GM18870 (cell line): ENCODE results near the gene SHISA9.

Experiments
- ATAC-seq: cut with Tn5 transposase; IDR thresholded peaks from one replicate; pipeline ENCODE4 v1.9.1; 2021; ENCODE audit warnings: moderate library complexity; ENCODE audit not compliant: unreplicated experiment

The SHISA9 gene

DNA sequence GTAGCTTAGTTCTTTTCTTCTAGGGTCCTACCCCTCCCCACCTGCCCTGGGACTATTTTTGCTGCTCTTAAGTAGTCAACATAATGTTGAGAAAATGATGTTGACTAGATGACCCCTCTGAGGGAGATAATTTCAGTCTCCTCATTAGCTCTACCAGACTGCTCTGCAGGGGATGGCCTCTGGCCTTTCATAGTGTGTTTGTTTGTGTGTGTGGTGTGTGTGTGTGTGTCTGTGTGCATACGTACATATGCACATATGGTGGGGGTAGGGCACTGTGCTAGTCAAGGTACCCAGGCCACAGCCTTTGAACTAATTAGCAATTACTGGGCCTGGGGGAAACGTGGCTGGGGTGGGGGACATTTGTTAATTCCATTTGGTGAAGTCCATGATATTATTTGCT is 254.0 kb downstream of the SHISA9 start:
- no peak for ATAC-seq

DNA sequence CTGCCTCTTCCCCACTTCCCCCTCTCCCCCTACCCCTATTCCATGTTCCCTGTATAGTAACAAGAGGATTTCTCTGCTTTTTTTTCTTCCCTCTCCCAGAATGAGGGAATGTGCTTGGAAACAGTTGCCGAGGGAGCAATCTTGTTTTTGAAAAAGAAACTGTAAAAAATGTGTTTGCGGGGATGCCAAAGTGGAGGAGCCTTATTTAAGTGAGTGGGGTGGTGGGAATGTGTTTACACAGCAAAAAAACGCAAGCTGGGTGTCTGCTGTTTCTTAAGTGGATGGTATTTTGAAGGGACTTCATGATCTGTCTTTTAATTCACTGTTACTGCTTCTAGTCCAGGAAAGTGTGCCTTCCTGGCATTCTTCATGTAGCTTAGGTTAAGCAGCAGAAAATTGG is 254.4 kb downstream of the SHISA9 start:
- no peak for ATAC-seq

DNA sequence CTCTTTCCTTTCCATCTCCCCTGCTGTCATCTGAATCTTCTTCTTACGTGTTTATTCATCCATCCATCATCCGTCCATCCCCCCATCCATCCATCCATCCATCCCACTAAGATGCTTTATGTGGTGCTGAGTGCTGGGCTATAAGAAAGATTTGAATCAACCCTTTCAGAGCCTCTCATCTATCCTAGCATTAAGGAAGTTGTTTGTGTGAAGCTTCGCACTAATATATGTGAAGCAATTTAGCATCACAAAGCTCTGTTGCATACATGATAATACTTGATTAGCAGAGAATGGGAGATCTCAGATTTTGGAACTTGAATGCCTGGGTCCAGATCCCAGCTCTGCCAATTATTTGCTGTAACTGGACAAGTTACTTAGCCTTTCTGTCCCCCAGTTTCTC is 255.7 kb downstream of the SHISA9 start:
- no peak for ATAC-seq

DNA sequence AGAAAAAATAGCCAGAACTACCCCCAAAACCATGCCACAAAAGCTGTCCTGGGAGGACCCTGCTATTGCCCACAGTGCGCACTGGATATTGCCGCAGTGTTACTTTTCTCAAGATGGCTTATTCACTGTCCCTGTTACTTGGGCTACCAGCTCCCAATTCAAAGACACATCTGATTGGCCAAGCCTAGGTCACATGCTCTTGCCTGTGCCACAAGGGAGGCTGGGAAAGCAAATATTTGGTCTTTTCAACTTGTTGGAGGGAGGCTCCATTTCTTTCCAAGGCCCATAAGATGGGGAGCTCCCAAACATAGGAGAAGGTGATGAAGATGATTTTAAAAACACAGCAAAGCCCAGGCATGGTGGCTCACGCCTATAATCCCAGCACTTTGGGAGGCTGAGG is 257.0 kb downstream of the SHISA9 start:
- no peak for ATAC-seq

DNA sequence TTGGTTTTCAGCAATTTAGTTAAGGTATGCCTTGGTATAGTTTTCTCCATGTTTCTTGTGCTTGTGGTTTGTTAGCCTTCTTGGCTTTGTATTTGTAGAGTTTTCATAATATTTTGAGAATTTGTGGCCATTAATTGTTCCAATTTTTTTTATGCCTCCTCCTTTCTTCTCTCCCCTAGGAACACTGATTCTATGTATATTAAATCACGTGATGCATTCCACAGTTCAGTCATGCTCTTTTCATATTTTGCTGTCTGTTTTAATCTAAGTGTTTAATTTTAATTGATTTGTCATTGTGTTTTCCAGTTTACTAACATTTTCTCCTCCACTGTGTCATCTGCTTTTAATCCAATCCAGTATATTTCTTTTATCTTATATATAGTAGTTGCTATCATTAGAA is 263.6 kb downstream of the SHISA9 start:
- ATAC-seq = no peak

DNA sequence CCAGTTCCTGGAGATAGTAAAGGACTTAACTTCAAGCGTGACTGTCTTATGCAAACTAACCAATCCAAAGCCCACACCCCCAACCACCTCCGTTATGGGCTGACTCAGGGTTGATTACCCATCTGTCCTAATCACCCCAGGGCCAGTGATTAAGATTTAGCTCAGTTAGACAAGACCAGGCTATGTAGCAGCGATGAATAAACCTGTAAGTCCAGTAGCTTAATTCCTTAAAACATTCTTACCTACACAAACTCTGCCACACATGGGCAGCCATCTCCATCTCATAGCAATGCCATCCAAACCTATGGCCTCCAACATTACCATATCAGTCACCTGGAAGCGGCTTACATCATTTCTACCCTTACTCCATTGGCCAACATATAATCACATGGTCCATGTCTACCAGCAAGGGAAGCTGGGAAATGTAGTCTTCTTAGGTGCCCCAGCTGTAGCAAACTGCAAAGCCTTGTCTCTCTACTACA is 266.7 kb downstream of the SHISA9 start:
- ATAC-seq = no peak

DNA sequence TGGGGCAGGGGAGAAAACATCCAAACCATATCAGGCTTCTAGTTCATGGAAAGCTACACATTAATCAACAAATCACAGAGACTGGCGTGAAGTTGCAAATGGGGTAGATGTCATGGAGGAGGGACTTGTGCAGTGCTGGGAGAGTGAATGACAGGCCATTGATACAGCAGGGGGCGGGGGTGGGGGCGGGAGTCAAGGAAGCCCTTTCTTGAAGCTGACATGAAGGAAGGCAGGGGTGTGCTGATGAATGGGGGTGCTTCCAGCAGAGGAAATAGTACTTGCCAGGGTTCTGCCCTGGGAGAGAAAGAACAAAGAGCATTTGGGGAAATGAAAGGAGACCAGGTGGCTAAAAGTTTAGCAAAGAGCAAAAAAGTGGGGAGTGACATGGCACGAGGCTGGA is 269.9 kb downstream of the SHISA9 start:
- ATAC-seq = no peak

DNA sequence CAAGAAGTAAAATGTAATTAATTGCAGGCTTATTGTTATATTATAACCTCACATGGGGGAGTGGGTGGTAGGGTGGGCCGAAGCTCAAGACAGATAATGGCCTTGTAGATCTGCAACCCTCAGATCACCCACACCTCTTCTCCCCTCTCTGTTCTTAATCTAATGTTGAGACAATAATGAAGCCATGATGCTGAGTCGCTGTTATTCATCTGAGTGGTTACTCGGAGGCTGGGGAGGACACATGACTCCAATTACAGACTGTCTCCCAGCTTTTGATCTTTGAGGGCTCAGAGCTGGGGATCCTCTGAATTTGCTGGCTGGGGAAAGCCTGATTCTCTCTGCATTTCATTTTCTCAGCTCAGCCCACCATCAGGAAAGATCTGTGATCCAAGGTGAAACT is 275.3 kb downstream of the SHISA9 start:
- no peak for ATAC-seq

DNA sequence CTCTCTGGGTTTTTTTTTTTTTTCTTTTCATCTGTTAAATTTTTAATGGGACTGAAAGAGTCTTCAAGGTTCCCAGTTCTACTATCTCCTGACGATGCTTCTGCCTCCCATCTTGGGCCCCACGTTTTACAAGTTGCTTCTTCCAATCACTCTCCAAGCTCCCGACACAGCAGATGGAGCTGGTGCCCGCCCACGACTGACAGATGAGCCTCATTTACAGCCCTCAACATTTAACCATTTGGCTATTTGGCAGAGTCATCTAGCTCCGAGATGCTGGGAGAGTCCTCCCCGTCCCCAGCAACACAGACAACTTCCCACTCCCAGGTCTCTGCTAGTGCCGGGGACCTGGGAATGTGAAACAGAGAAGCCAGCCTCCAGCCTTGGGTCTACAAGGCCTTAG is 276.9 kb downstream of the SHISA9 start:
- ATAC-seq = no peak

DNA sequence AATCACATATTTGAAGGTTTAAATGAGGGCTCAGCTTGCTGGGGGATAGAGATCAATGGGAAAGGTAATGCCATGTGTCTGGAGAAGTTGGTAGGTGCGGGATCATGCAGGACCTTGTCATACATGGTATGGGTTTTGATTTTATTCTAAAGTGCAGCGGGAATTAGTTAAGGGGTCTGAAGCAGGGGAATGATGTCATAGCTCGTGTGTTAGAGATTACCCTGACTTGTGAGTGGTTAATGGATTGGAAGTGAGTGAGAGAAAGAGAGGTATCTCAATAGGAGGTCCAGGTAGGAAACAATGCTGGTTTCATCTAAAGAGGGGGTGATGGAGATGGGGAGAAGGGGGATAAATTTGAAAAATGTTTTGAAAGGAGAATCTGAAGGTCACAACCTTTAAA is 280.0 kb downstream of the SHISA9 start:
- ATAC-seq = no peak

DNA sequence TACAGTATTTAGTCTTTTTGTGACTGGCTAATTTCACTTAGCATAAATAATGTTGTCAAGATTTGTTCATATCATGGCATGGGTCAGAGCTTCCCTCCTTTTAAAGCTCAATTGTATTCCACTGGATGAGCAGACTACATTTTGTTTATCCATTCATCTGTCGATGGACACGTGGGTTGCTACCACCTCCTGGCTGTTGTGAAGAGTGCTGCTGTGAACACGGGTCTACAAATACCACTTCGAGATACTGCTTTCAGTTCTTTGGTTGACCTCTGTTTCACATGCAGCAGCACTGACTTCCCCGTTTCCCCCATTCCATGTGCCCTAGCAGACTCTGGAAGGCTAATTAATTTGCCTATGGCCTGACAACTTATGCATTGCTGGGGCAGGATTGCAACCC is 285.4 kb downstream of the SHISA9 start:
- ATAC-seq = no peak

DNA sequence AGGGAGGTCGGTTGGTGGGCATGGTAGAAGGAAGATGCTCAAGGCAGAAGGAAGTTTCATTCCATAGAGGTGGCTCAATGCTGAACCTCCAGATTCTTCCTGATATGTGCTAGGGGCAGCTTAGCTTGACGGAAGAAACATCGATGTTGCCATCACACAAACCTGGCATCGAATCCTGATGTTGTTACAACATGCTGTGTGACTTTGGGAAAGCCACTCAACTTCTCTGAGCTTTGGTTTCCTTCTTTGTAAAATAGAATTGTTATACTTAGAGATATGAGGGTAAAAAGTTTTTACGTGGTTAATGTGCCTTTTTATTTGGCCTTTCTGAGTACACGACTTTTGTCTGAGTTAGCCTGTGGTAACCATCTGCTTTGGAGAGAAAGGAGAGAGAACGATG is 287.9 kb downstream of the SHISA9 start:
- no peak for ATAC-seq

DNA sequence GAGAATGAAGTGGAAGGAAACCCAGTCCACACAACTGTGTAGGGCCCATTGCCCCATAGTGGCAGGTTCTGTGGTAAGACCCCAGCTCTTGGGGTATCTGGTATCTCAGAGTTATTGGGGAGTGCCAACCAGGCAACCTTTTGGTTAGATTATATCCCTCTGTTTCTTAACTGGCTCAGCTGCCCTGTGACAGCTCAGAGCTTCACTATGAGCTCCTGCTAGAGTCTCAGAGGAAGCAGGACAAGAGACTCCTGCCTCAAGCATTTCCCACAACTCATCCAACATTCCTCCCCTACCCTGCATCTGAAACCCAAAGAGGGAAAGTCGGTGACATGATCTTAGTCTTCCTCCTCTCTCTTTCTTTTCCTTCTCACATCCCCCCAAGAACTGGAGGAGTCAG is 292.3 kb downstream of the SHISA9 start:
- ATAC-seq = no peak

DNA sequence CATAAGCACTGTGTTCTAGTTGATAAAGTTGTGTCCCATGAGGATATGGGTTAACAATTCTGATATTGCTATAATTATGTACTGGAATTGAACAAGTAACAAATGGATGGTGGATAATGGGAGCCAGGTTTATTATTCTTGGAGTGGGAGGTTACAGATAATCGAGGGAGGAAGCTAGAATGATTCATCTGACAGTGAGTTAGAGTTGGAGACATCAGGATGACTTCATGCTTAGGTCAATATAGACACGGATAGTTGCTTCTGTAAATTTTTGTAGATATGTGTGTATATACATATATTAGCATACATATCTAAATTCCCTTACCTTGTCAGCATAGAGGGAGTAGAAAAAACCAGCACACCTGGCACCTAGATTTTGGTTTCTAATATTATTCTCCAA is 293.4 kb downstream of the SHISA9 start:
- ATAC-seq = no peak

DNA sequence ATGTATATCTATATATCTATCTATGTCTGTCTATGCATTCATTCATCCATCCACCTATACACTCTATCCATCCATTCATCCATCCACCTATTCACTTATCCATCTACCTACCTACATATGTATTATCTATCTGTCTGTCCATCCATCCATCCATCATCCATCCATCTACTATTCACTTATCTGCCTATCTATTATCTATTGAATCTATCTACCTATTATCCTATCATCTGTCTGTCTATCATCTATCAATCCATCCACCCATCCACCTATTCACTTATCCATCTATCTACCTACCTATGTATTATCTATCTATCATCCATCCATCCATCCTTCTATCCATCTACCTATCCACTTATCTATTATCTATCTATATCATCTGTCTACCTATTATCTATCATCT is 302.3 kb downstream of the SHISA9 start:
- no peak for ATAC-seq

DNA sequence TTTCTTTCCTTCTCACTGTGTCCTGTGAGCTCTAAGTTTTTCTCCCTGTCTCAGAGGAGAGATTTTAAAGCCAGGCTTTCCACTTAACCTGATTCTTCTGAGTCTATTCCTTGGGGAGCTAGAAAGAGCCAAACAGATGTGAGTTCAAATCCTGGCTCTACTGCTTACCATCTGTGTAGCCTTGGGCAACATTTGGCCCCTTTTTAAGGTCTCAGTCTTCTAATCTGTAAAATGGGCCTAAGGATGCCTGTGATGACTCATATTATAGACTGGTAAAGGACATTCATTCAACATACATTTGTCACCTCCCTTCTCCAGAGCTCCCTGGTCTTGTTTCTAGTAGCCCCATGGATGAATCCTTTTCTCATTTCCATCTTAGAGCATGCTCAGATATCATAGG is 304.0 kb downstream of the SHISA9 start:
- ATAC-seq = no peak

DNA sequence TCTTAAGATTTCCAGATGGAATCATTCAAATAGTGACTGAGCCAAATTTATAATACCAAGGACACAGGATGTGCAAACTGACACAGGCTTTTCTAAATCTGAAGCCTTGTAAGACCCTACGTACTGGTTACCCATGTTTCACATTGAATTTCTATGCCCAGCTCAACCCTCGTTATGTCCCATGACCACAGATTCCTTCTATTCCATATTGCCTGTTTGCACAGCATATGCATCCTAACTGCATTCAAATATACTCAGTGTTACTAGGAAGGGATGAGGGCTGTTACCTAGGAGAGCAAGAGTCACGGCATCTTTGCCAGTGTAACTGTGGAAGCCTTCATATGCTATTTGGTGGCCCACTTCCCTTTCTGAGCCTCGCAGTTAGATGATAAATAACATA is 305.2 kb downstream of the SHISA9 start:
- ATAC-seq = no peak

DNA sequence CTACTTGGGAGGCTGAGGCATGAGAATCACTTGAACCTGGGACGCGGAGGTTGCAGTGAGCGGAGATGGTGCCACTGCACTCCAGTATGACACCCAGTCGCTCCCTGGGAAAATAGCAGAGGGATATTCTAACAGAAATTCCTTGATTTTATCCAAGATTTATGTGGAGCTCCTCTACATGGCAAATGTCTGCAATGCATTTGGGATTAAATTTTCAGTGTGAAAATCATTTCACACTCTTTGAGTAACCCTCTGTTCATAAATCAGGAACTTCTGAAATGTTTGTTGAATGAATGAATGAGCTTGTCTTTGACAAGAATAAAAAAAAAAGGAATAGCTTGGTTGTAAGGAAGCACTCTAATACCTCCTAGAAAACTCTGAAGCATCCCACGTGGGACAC is 305.8 kb downstream of the SHISA9 start:
- no peak for ATAC-seq

DNA sequence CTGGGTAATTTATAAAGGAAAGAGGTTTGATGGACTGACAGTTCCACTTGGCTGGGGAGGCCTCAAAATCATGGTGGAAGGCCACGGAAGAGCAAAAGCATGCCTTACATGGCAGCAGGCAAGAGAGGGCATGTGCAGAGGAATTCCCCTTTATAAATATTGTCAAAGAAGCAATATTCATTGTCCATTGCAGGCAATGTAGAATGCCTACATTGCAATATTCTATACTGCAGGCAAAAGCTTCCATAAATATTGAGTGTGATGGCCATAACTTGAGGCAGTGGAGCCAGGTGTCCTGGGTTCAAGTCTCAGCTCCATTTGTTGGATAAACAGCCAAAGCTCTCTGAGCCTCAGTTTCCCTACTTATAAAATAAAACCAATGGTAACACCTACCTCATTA is 322.3 kb downstream of the SHISA9 start:
- no peak for ATAC-seq

DNA sequence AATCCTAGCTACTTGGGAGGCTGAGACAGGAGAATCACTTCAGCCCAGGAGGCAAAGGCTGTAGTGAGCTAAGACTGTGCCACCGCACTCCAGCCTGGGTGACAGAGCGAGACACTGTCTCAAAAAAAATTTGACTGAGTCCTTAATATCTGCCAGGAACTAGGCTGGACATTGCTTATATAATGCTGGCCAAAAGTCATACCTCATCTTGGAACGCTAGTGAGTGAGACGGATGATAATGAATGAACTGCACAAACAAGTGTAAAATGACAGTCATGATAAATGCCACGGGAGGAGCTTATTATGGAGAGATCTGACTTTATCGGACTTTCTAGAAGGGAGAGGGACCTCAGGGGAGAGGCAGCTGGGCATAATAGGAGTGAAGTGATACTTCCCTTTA is 327.6 kb downstream of the SHISA9 start:
- no peak for ATAC-seq

DNA sequence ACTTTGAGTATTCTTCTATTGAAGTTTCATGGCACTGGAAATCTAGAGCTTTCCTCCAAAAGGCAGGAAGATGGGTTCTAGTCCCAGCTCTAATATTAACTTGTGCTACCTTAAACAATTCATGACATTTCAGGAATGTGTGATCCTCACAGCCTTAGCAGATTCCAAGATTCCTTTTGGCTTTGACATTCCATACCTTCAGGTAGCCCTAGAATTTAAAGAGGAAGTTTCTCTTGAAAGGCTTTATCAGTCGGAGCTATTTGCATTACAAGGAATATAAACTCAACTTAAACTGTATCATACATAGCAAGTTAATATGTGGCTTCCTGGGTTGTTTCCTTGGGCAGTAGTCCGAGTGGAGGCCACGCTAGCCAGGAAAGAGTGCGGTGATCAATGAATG is 330.0 kb downstream of the SHISA9 start:
- ATAC-seq = no peak

DNA sequence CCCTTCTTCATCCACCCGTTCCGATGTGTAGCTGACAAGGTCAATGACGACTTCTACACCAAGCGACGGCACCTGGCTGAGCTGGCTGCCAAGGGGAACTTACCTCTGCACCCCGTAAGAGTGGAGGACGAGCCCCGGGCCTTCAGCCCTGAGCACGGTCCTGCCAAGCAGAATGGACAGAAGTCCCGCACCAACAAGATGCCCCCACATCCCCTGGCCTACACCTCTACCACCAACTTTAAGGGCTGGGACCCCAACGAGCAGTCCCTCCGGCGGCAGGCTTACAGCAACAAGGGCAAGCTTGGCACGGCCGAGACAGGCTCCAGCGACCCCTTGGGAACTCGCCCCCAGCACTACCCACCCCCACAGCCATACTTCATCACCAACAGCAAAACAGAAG is 333.6 kb downstream of the SHISA9 start:
- ATAC-seq = no peak

DNA sequence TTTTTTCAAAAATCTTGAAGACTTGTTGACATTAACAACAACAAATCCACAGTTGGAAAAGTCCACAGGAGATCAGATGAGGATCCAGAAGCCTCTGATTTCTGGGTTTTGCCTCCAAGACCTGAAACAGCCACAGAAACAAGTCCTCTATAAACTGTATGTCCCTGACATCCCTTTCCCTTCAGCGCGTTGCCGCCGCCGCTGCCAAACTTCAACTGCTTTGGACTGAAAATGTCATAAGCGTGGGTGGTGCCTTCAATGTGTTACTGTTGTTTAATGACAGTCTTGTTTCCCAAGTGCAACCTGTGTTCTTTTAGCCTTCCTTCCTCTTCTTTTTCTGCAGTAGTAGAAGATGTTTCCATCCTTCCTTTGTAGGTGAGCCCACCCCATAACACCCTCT is 334.9 kb downstream of the SHISA9 start:
- ATAC-seq = no peak

DNA sequence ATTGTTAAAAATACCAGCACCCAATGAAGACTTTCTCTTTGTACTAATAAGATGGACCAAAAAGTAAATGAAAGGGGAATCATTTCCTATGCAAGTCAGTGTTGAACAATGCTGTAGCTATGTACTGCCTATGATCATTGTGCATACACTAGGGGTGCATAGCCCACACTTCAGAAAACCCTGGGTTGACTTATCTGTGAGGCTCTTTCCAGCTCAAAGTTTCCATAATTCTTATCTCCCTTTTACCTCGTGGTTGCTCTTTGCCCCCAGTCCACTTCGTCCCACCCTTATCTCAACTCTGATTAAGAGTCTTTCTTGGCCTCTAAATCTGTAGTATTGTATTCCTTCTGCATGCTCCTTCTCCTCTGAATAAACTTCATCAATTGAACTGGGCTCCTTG is 336.8 kb downstream of the SHISA9 start:
- no peak for ATAC-seq
